GM20000 (cell line): ENCODE data around the gene SINHCAF.
"Not testable (repeated sequence)": the region's sequence is repeated elsewhere in the genome, so short reads cannot be mapped to it uniquely, and the experiment has no call there.

Experiments
- DNase-seq: peaks from one replicate; pipeline ENCODE4 v3.0.0; 2012; ENCODE audit warnings: low spot score
- TF ChIP-seq, protein P1 (sequence below): IDR thresholded peaks from 2 replicates; pipeline ENCODE4 v1.5.1; 2012; ENCODE audit warnings: mild to moderate bottlenecking, control low read depth; ENCODE audit errors: extremely low read depth, missing control alignments

SINHCAF gene

DNA sequence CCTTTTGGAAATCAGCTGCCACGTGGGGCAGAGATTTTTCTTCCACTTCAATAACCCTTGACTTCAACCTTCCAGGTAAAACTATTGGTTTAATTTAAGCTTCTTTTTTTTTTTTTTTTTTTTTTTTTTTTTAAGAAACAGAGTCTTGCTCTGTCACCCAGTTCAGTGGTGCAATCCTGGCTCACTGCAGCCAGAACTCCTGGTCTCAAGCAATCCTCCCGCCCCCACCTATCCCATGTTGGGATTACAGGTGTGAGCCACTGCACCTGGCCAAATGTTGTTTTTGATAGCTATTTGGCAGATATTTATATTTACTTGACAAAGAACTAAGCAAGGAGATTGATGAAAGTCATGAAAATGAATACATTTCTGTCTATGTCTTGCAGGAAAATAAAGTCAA is 65.1 kb downstream of the SINHCAF start:
- DNase-seq, result no peak
- TF ChIP-seq, protein P1, sequence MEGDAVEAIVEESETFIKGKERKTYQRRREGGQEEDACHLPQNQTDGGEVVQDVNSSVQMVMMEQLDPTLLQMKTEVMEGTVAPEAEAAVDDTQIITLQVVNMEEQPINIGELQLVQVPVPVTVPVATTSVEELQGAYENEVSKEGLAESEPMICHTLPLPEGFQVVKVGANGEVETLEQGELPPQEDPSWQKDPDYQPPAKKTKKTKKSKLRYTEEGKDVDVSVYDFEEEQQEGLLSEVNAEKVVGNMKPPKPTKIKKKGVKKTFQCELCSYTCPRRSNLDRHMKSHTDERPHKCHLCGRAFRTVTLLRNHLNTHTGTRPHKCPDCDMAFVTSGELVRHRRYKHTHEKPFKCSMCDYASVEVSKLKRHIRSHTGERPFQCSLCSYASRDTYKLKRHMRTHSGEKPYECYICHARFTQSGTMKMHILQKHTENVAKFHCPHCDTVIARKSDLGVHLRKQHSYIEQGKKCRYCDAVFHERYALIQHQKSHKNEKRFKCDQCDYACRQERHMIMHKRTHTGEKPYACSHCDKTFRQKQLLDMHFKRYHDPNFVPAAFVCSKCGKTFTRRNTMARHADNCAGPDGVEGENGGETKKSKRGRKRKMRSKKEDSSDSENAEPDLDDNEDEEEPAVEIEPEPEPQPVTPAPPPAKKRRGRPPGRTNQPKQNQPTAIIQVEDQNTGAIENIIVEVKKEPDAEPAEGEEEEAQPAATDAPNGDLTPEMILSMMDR, result no peak

DNA sequence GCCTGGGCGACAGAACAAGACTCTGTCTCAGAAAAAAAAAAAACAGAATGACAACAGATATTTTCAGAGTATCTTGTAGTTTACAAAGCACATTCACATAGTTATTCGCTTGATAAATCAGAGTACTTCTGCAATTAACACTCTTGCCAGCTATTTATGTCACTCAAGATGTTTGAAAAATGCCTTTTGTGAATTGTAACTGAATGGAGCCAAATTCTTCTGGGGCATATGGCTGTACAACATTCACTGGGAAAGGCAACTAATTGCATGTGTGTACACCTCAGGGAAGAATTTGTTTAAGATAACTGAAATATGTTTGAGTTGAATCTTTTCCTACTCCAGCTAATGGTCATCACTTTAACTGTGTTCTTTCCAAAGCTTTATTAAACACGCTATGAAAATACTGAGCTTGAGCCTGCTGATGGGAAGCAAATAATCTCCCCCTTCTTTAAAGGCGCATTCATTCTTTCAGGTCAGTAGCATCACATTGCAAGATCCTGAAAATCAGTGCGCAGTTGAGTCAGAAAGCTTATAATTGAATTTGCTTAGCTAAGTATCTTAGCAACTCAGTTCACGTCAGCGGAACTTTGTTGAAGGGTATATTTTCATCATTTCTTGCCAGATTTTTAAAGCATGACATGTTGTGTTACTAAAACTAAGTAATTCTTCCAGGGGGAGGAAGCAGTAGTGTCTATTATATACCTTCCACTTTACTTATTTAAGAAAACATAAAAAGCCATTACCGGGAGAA is 66.6 kb downstream of the SINHCAF start:
- DNase-seq, result no peak
- TF ChIP-seq, protein P1, result no peak

DNA sequence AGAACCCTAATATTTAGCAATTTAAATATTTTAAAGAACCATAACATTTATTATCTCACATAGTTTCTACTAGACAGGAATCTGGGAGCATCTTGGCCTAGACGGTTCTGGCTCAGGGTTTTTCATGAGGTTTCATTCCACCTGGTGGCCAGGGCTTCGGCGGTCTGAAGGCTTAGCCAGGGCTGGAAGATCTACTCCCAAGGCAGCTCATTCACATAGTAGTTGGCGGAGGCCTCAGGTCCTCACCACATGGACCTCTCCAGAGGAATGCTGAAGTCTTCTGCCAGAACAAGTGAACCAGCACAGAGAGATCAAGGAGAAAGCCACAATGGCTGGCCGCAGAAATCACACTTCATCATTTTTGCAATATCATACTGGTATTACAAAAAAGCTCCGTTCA is 68.2 kb downstream of the SINHCAF start:
- TF ChIP-seq, protein P1, result no peak
- DNase-seq, result no peak

DNA sequence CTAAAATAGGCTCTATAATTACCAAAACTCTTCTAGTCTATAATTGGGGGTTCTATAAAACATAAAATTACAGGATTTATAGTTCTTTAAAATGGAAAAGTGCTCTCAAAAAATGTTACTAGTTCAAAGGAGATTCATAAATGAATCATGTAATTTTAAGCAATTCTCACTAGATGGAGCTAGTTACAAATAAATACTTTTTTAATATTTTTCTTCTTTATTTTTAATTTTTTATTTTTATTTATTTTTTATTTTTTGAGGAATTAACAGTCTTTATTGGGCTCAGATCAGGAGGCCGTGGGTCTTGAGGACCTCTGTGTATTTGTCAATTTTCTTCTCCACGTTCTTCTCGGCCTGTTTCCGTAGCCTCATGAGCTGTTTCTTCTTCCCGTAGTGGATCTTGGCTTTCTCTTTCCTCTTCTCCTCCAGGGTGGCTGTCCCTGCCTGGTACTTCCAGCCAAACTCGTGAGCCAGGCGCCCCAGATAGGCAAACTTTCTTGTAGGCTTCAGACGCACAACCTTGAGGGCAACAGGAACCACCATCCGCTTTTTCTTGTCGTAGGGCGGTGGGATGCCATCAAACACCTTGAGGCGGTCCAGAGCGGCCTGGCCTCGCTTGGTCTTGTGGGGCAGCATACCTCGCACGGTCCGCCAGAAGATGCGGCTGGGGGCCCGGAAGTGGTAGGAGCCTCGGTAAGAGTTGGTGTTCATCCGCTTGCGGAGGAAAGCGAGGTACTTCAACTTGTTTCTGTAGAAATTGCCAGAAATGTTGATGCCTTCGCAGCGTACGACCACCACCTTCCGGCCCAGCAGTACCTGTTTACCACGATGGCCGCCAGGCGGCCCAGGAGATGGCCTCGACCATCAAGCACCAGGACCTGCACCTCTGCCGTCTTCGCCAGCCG is 74.0 kb downstream of the SINHCAF start:
- not testable (repeated sequence) for DNase-seq

DNA sequence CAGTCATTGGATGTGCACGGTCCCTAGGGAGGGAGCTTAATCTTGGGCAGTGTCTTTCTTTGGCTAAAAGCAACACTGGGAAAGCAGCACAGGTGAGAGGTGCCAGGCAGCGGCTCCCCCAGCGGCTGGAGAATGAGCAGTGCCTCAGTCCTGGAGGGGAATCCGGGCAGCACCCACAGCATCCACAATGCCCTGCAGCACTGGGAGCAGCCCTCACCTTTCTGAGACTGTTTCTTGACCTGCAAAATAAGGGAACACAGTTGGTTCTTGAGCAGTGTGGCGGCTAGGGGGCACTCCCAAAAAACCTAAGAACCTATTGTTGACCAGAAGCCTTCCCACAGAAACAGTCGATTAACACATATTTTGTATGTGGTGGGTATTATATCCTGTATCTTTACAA is 75.8 kb downstream of the SINHCAF start:
- no peak for DNase-seq
- TF ChIP-seq, protein P1, result no peak

DNA sequence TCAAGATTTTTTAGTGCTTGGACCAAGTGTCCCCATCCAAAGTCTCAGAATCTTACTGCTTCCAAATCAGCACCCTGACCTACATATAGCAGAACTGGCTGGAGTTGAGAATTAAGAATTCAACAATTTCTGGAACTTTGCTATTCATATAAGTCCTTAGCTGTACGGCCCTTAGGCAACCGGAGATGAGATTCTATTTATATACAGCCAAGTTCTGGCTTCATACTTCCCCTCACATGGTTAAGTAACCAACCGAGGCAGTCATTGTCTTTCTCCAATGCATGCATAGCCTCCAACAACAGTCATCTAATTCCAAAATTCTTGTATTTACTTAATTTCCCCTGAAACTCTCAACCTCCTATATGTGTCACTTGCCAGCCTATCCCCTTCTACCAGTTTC is 76.6 kb downstream of the SINHCAF start:
- TF ChIP-seq, protein P1, result no peak
- no peak for DNase-seq

DNA sequence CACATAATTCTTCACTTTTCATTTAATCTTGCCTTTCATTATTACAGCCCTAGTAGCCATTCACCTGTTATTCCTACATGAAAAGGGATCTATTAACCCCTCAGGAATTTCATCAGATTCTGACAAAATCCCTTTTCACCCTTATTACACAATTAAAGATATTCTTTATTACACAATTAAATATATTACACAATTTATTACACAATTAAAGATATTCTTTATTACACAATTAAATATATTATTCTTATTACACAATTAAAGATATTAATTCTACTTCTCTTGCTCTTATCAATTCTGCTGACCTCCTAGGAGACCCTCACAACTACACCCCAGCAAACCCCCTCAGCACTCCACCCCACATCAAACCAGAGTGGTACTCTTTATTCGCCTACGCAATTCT is 77.1 kb downstream of the SINHCAF start:
- DNase-seq, result no peak
- TF ChIP-seq, protein P1, result no peak
